Measurements from ENCODE around the gene KCNC3.

DNA sequence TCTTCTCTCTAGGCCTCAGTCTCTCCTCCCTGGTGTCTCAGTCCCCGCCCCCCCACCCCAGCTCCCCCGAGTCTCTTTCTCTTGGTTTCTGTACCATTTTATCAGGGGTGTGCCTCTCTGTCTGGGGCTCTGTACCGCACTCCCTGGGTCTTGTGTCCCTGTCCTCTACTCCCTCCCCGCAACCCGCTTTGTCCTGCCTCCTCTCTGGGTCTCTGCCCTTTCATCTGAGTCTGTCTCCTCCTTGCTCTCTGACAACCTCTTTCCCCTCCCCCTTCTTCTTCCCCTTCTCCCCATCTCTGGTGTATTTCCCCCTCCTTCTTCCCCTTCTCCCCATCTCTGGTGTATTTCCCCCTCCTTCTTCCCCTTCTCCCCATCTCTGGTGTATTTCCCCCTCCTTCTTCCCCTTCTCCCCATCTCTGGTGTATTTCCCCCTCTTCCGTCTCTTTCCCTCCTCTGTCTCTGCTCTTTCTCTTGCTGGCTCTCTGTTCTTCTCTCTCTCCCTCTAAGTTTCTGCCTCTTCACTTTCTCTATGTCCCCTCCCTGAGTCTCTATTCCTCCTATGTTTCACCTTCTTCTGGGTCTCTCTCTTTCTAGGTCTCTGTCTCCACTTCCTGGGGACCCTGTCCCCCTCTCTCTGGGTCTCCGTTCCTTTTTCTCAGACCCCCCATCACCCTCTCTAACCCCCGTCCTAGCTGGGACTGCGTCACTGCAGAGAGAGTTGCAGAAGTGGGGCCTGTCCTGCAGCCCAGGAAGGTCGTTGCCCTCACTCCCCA lies 2.2 kb upstream of the KCNC3 start:
- TF ChIP-seq, protein P1, sequence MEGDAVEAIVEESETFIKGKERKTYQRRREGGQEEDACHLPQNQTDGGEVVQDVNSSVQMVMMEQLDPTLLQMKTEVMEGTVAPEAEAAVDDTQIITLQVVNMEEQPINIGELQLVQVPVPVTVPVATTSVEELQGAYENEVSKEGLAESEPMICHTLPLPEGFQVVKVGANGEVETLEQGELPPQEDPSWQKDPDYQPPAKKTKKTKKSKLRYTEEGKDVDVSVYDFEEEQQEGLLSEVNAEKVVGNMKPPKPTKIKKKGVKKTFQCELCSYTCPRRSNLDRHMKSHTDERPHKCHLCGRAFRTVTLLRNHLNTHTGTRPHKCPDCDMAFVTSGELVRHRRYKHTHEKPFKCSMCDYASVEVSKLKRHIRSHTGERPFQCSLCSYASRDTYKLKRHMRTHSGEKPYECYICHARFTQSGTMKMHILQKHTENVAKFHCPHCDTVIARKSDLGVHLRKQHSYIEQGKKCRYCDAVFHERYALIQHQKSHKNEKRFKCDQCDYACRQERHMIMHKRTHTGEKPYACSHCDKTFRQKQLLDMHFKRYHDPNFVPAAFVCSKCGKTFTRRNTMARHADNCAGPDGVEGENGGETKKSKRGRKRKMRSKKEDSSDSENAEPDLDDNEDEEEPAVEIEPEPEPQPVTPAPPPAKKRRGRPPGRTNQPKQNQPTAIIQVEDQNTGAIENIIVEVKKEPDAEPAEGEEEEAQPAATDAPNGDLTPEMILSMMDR (tag by site-specific recombination; IDR thresholded peaks at IDR 0.05), result no peak
- TF ChIP-seq ZNF114 (tag by site-specific recombination; IDR thresholded peaks at IDR 0.05) (no peak), ZBTB8A (tag by site-specific recombination; IDR thresholded peaks at IDR 0.05) (no peak), ZNF777 (tag by site-specific recombination; IDR thresholded peaks at IDR 0.05; ENCODE audit: borderline replicate concordance) (no peak), ZNF561 (tag by site-specific recombination; IDR thresholded peaks at IDR 0.05; ENCODE audit: borderline replicate concordance) (no peak), ZNF24 (tag by site-specific recombination; IDR thresholded peaks at IDR 0.05) (no peak), ZNF654 (tag by site-specific recombination; IDR thresholded peaks at IDR 0.05; ENCODE audit: low read depth) (no peak)
- TF ChIP-seq, protein P2, sequence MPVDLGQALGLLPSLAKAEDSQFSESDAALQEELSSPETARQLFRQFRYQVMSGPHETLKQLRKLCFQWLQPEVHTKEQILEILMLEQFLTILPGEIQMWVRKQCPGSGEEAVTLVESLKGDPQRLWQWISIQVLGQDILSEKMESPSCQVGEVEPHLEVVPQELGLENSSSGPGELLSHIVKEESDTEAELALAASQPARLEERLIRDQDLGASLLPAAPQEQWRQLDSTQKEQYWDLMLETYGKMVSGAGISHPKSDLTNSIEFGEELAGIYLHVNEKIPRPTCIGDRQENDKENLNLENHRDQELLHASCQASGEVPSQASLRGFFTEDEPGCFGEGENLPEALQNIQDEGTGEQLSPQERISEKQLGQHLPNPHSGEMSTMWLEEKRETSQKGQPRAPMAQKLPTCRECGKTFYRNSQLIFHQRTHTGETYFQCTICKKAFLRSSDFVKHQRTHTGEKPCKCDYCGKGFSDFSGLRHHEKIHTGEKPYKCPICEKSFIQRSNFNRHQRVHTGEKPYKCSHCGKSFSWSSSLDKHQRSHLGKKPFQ (tag by site-specific recombination; IDR thresholded peaks at IDR 0.05), result no peak
- TF ChIP-seq, protein P3, sequence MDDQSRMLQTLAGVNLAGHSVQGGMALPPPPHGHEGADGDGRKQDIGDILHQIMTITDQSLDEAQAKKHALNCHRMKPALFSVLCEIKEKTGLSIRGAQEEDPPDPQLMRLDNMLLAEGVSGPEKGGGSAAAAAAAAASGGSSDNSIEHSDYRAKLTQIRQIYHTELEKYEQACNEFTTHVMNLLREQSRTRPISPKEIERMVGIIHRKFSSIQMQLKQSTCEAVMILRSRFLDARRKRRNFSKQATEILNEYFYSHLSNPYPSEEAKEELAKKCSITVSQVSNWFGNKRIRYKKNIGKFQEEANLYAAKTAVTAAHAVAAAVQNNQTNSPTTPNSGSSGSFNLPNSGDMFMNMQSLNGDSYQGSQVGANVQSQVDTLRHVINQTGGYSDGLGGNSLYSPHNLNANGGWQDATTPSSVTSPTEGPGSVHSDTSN (CRISPR knock-in tag; IDR thresholded peaks at IDR 0.05), result no peak

Data from HEK293 (cell line).